H1 (cell line): ENCODE measurements around the gene CNTN3. TPM values are rescaled to one million over a fixed set of nuclear protein-coding genes. Genes with fewer than 3 reads are reported as not detected.

Experiments
- CTCF ChIA-PET: fragments of 300-600 bp; sonication (Branson Sonifier 250); formaldehyde crosslinking; loops from one replicate; lab custom pipeline; 2021; ENCODE audit not compliant: partially characterized antibody; lab: Charles Lee
- POLR2A ChIA-PET: fragments of 300-600 bp; sonication (Branson Sonifier 250); formaldehyde crosslinking; loops from one replicate; lab custom pipeline; 2021; ENCODE audit warnings: inconsistent platforms; ENCODE audit not compliant: partially characterized antibody; lab: Charles Lee
- DNase-seq, 2 experiments: peaks; one replicate each; pipeline versions ENCODE4 v3.0.0 to v3.0.0-alpha.2; 2010 to 2022; ENCODE audit warnings: low spot score in 2 of 2, low read depth in 1 of 2, mixed read lengths in 1 of 2
- FAIRE-seq: peaks from 2 replicates; lab custom pipeline; 2011; peaks lifted over from hg19 to GRCh38; lab: Jason Lieb, UNC
- H2AFZ ChIP-seq: 2 replicates; pipeline ENCODE4 v1.8.1; 2012; ENCODE audit warnings: low read length, inconsistent platforms
- H2AK5ac ChIP-seq: 2 replicates; pipeline ENCODE4 v1.6.1; 2013; ENCODE audit warnings: low read depth, low read length
- H2BK120ac ChIP-seq: replicated peaks from 2 replicates; pipeline ENCODE3; 2013; ENCODE audit warnings: low read depth, low read length, inconsistent platforms
- H2BK12ac ChIP-seq: 2 replicates; pipeline ENCODE4 v1.6.1; 2013; ENCODE audit warnings: low read depth, low read length
- H2BK15ac ChIP-seq: 2 replicates; pipeline ENCODE4 v1.6.1; 2013; ENCODE audit warnings: low read length
- H2BK20ac ChIP-seq: 2 replicates; pipeline ENCODE4 v1.6.1; 2013; ENCODE audit warnings: low read length
- H2BK5ac ChIP-seq: 2 replicates; pipeline ENCODE4 v1.6.1; 2013; ENCODE audit warnings: low read depth, low read length
- H3K14ac ChIP-seq: 2 replicates; pipeline ENCODE4 v1.6.1; 2013; ENCODE audit warnings: inconsistent platforms; ENCODE audit not compliant: insufficient read length
- H3K18ac ChIP-seq: 2 replicates; pipeline ENCODE4 v1.6.1; 2013; ENCODE audit warnings: low read length; ENCODE audit errors: extremely low read depth
- H3K23ac ChIP-seq: 2 replicates; pipeline ENCODE4 v1.6.1; 2013; ENCODE audit warnings: inconsistent platforms; ENCODE audit not compliant: insufficient read length
- H3K23me2 ChIP-seq: 2 replicates; pipeline ENCODE4 v1.6.1; 2013; ENCODE audit warnings: low read depth, low read length
- H3K27ac ChIP-seq: 2 replicates; pipeline ENCODE4 v1.6.1; 2011; ENCODE audit warnings: low read depth, low read length, inconsistent platforms
- H3K27me3 ChIP-seq, 4 experiments: replicated peaks in 1 of 4; 1 replicate in 1 of 4; 2 replicates in 3 of 4; pipeline versions ENCODE4 v1.6.1 to v1.8.1; 2011 to 2013; ENCODE audit warnings: low read length in 3 of 4, mild to moderate bottlenecking in 3 of 4, inconsistent platforms in 2 of 4, mixed read lengths in 2 of 4, moderate library complexity in 1 of 4; ENCODE audit not compliant: control insufficient read depth in 3 of 4, insufficient read depth in 3 of 4; ENCODE audit errors: extremely low read depth in 1 of 4
- H3K36me3 ChIP-seq, 4 experiments: 2 replicates each; pipeline versions ENCODE4 v1.6.1 to v1.8.1; 2011 to 2013; ENCODE audit warnings: mild to moderate bottlenecking in 4 of 4, low read length in 3 of 4, moderate library complexity in 2 of 4, control low read depth in 1 of 4, inconsistent platforms in 1 of 4; ENCODE audit not compliant: insufficient read depth in 4 of 4, control insufficient read depth in 2 of 4
- H3K4ac ChIP-seq: replicated peaks from 2 replicates; pipeline ENCODE3; 2013; ENCODE audit warnings: low read length, low read depth, mixed read lengths, inconsistent platforms; ENCODE audit not compliant: insufficient read length
- H3K4me1 ChIP-seq, 4 experiments: replicated peaks in 1 of 4; 1 replicate in 1 of 4; 2 replicates in 3 of 4; pipeline versions ENCODE4 v1.6.1 to v1.8.1; 2011 to 2013; ENCODE audit warnings: low read length in 3 of 4, inconsistent platforms in 2 of 4, mixed read lengths in 1 of 4; ENCODE audit not compliant: insufficient read depth in 4 of 4, control insufficient read depth in 3 of 4
- H3K4me2 ChIP-seq, 2 experiments: 2 replicates each; pipeline versions ENCODE4 v1.6.1 to v1.8.1; 2011 to 2013; ENCODE audit warnings: low read depth in 2 of 2, low read length in 2 of 2, control low read depth in 1 of 2, inconsistent platforms in 1 of 2, mild to moderate bottlenecking in 1 of 2; ENCODE audit not compliant: insufficient read depth in 1 of 2
- H3K4me3 ChIP-seq, 4 experiments: fragments of 200-600, 300-600 bp in 1 of 4; sonication (generic), shearing (Covaris generic), sonication (Bioruptor Twin) in 1 of 4; 2 replicates each; pipeline versions ENCODE4 v1.5.1 to v1.8.1; 2011 to 2016; ENCODE audit warnings: low read length in 4 of 4, low read depth in 3 of 4, control low read depth in 2 of 4, inconsistent platforms in 2 of 4, mild to moderate bottlenecking in 2 of 4, mixed read lengths in 1 of 4, moderate library complexity in 1 of 4; ENCODE audit not compliant: insufficient read depth in 2 of 4; ENCODE audit errors: extremely low read depth in 1 of 4
- H3K56ac ChIP-seq: replicated peaks from 2 replicates; pipeline ENCODE3; 2013; ENCODE audit warnings: low read depth, mild to moderate bottlenecking, mixed read lengths, low read length, inconsistent platforms; ENCODE audit not compliant: insufficient read length
- H3K79me1 ChIP-seq: 2 replicates; pipeline ENCODE4 v1.6.1; 2013; ENCODE audit warnings: low read depth, low read length, control low read depth
- H3K79me2 ChIP-seq, 2 experiments: 2 replicates each; pipeline versions ENCODE4 v1.6.1 to v1.8.1; 2012 to 2013; ENCODE audit warnings: low read length in 2 of 2, mild to moderate bottlenecking in 2 of 2, inconsistent platforms in 1 of 2; ENCODE audit not compliant: insufficient read depth in 2 of 2, control insufficient read depth in 1 of 2
- H3K9ac ChIP-seq, 4 experiments: replicated peaks in 1 of 4; 1 replicate in 1 of 4; 2 replicates in 3 of 4; pipeline versions ENCODE4 v1.6.1 to v1.8.1; 2011 to 2013; ENCODE audit warnings: low read depth in 3 of 4, low read length in 3 of 4, control low read depth in 2 of 4, mild to moderate bottlenecking in 2 of 4, moderate library complexity in 2 of 4, inconsistent platforms in 1 of 4; ENCODE audit errors: extremely low read depth in 1 of 4
- H3K9me3 ChIP-seq, 2 experiments: 2 replicates each; pipeline versions ENCODE4 v1.6.1 to v1.8.1; 2012 to 2013; ENCODE audit warnings: mild to moderate bottlenecking in 2 of 2, moderate library complexity in 2 of 2, control low read depth in 1 of 2, inconsistent platforms in 1 of 2, low read depth in 1 of 2, low read length in 1 of 2, mixed read lengths in 1 of 2; ENCODE audit not compliant: insufficient read depth in 2 of 2
- H4K20me1 ChIP-seq, 2 experiments: replicated peaks in 1 of 2; 2 replicates each; pipeline versions ENCODE3 to v1.8.1; 2011 to 2013; ENCODE audit warnings: inconsistent platforms in 2 of 2, low read length in 2 of 2, mild to moderate bottlenecking in 1 of 2; ENCODE audit not compliant: insufficient read depth in 2 of 2, control insufficient read depth in 1 of 2
- H4K5ac ChIP-seq: 2 replicates; pipeline ENCODE4 v1.6.1; 2013; ENCODE audit warnings: low read length, low read depth, mixed read lengths, inconsistent platforms; ENCODE audit not compliant: insufficient read length
- H4K8ac ChIP-seq: 2 replicates; pipeline ENCODE4 v1.8.0; 2013; ENCODE audit warnings: mild to moderate bottlenecking, moderate library complexity, low read length, inconsistent platforms; ENCODE audit not compliant: insufficient read depth; ENCODE audit errors: extremely low read depth
- H4K91ac ChIP-seq: replicated peaks from 2 replicates; pipeline ENCODE3; 2013; ENCODE audit warnings: low read length, mixed read lengths, inconsistent platforms; ENCODE audit not compliant: insufficient read length
- BACH1 ChIP-seq: IDR thresholded peaks from 2 replicates; pipeline ENCODE4 v1.6.1; 2012; ENCODE audit warnings: low read length, improper control_type of control experiment
- NANOG ChIP-seq: IDR thresholded peaks from 2 replicates; pipeline ENCODE4 v1.6.1; 2011; ENCODE audit warnings: low read length, low read depth, mild to moderate bottlenecking, inconsistent platforms; ENCODE audit not compliant: insufficient read depth, poor library complexity, severe bottlenecking
- PHF8 ChIP-seq: fragments of 200-600 bp; sonication (generic); conservative IDR thresholded peaks from 2 replicates; pipeline ENCODE4 v1.7.1; 2012; ENCODE audit warnings: low read depth, mild to moderate bottlenecking, inconsistent platforms, low read length, moderate library complexity
- SIX5 ChIP-seq: IDR thresholded peaks from 2 replicates; pipeline ENCODE4 v1.6.1; 2011; ENCODE audit warnings: mild to moderate bottlenecking, low read depth, low read length
- TEAD4 ChIP-seq: IDR thresholded peaks from 2 replicates; pipeline ENCODE4 v1.6.1; 2012; ENCODE audit warnings: low read depth, low read length, inconsistent platforms, mixed read lengths
- YY1 ChIP-seq: IDR thresholded peaks from 2 replicates; pipeline ENCODE4 v1.6.1; 2011; ENCODE audit warnings: low read depth, mild to moderate bottlenecking, low read length
- WGBS, 2 experiments: shearing (Covaris generic) in 1 of 2; methylation state at CpG; one replicate each; pipeline versions ENCODE4 v1.1.6 to v1.1.7; 2013 to 2015; ENCODE audit warnings: low lambda C conversion rate in 2 of 2, mixed read lengths in 2 of 2, inconsistent platforms in 1 of 2, low coverage in 1 of 2, missing lambda C conversion rate in 1 of 2; ENCODE audit not compliant: insufficient replicate concordance in 2 of 2, insufficient coverage in 1 of 2, insufficient read length in 1 of 2; ENCODE audit errors: extremely low coverage in 1 of 2, missing lambda C conversion rate in 1 of 2; 5-methylcytosine and 5-hydroxymethylcytosine counted together
- polyA plus RNA-seq, 7 experiments: library from polyadenylated mRNA; depleted of rRNA in 3 of 7; stranded (reverse) in 5 of 7; unstranded in 2 of 7; fragments of >200 nt in 5 of 7; fragments of 200-250 nt in 2 of 7; gene quantifications; 1 replicate in 5 of 7; 2 replicates in 1 of 7; 4 replicates in 1 of 7; pipeline versions ENCODE4 v1.2.1 to v1.2.3, GENCODE V29; 2011 to 2013; ENCODE audit warnings: missing spikeins in 2 of 7, mixed read lengths in 2 of 7
- total RNA-seq: library from RNA; stranded (reverse); fragmentation: NEBNext Ultra II Directional; extraction: Animal tissue kit (Norgen Biotek cat#: 25700); gene quantifications from 2 replicates; pipeline ENCODE4 v1.2.1, GENCODE V29; 2021
- TF ChIP-seq, protein P1 (sequence below): IDR thresholded peaks from 2 replicates; pipeline ENCODE4 v1.6.1; 2012; ENCODE audit warnings: inconsistent platforms

Gene CNTN3
- total and polyA plus RNA-seq, 2 of the 8 experiments (the other 6 are each of a cell fraction or from before 2014, with no cell fraction given): 0.11 to 0.13 TPM

DNA sequence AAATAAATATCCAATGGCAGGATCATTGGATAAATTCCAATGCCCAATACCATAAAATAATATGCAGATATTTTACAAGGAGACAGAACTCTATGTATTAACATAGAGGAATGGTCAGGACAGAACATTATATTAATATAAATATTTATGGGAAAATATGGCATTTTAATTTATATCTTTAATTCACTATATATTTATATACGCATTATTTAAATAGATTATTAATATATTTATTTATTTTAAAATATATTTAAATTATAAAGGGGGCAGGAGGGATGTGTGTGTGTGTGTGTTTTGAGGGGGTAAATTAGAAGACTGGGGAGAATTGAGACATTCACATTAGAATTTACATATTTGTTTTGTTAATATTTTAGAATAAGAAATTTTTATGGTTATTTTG lies 31.6 kb upstream of the CNTN3 start:
- Histone ChIP-seq H2BK120ac (no peak overlapping the region), H3K18ac (no peak overlapping the region), H3K23me2 (no peaks in the 10 kb centered on the region; the same call in 1 of the 2 replicates), H3K4me2 (no peak overlapping the region), H3K79me1 (no peaks in the 10 kb centered on the region), H4K5ac (no peak overlapping the region), H3K4me3 (no peak overlapping the region)
- CTCF ChIA-PET: no interaction called here
- TF ChIP-seq TEAD4 (no peak), BACH1 (no peak), PHF8 (no peak), YY1 (no peak), SIX5 (no peak), NANOG (no peak)
- TF ChIP-seq, protein P1, sequence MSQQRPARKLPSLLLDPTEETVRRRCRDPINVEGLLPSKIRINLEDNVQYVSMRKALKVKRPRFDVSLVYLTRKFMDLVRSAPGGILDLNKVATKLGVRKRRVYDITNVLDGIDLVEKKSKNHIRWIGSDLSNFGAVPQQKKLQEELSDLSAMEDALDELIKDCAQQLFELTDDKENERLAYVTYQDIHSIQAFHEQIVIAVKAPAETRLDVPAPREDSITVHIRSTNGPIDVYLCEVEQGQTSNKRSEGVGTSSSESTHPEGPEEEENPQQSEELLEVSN: no peak
- TF ChIP-seq, all 59 proteins: peak for 0
- Histone ChIP-seq H2BK20ac (no peak overlapping the region), H3K14ac (no peak overlapping the region), H2BK15ac (no peak overlapping the region), H3K9me3 (no peaks in the 10 kb centered on the region), H3K9ac (no peak overlapping the region), H4K20me1 (no peaks in the 10 kb centered on the region), H2BK5ac (no peak overlapping the region), H3K79me2 (no peaks in the 10 kb centered on the region), H4K8ac (no peak overlapping the region), H3K4me1 (no peaks in the 10 kb centered on the region), H2BK12ac (no peak overlapping the region), H3K27ac (no peak overlapping the region), H2AFZ (no peak overlapping the region), H3K27me3 (no peaks in the 10 kb centered on the region), H3K4ac (no peak overlapping the region), H3K56ac (no peak overlapping the region), H2AK5ac (no peak overlapping the region), H4K91ac (no peak overlapping the region), H3K36me3 (no peaks in the 10 kb centered on the region), H3K23ac (no peak overlapping the region)
- POLR2A ChIA-PET: no interaction called here
- WGBS, 2 experiments: 95% methylated on average over 1 of the region's 1 CpG; no CpG with 5 or more reads in 1 of the 2 experiments
- no peak for FAIRE-seq
- DNase-seq: no peak
